Activated CD4-positive, alpha-beta T cell treated with anti-CD3 and anti-CD28 coated beads, Interleukin-2, amount 50 U/mL, for 1 hour (primary cell): ENCODE results near the gene C9orf40.

ENCODE experiments used
- DNase-seq: peaks from one replicate; pipeline ENCODE4 v3.0.0-alpha.2; 2020

The C9orf40 gene

GRCh38 chr9:74935008-74935407, 17.7 kb downstream of the C9orf40 start:
- no peak for DNase-seq

GRCh38 chr9:74921737-74922136, 31.0 kb downstream of the C9orf40 start:
- no peak for DNase-seq

- no peak for DNase-seq
Measured at GRCh38 chr9:74920944-74921626, 31.6 kb downstream of the C9orf40 start.

- DNase-seq, result no peak
Measured at GRCh38 chr9:74910036-74910435, 42.7 kb downstream of the C9orf40 start.

- DNase-seq, result no peak
Measured at GRCh38 chr9:74908665-74909064, 44.0 kb downstream of the C9orf40 start.

GRCh38 chr9:74907085-74907484, 45.6 kb downstream of the C9orf40 start:
- no peak for DNase-seq

GRCh38 chr9:74901001-74901400, 51.7 kb downstream of the C9orf40 start:
- no peak for DNase-seq
